NCI-H82 (cell line): Measurements from ENCODE around the gene SPATA46.
"Not testable (repeated sequence)": the region's sequence is repeated elsewhere in the genome, so short reads cannot be mapped to it uniquely, and the experiment has no call there.

Experiments
- DNase-seq: peaks from one replicate; lab custom pipeline; 2025; lab: John Stamatoyannopoulos, UW

SPATA46 gene

GRCh38 chr1:162353702-162354101 lies 23.0 kb downstream of the SPATA46 start:
- no peak for DNase-seq

GRCh38 chr1:162353078-162353477 lies 23.6 kb downstream of the SPATA46 start:
- no peak for DNase-seq

GRCh38 chr1:162351874-162352273 lies 24.8 kb downstream of the SPATA46 start:
- not testable (repeated sequence) for DNase-seq

GRCh38 chr1:162351246-162351842 lies 25.3 kb downstream of the SPATA46 start:
- DNase-seq = no peak

- DNase-seq = no peak
Observed at GRCh38 chr1:162349635-162350330, 26.9 kb downstream of the SPATA46 start.

- DNase-seq = peak; percentile 24
Observed at GRCh38 chr1:162347281-162347680, 29.4 kb downstream of the SPATA46 start.

- no peak for DNase-seq
Observed at GRCh38 chr1:162343470-162343869, 33.2 kb downstream of the SPATA46 start.

GRCh38 chr1:162342452-162342983 lies 34.1 kb downstream of the SPATA46 start:
- no peak for DNase-seq

GRCh38 chr1:162336621-162337285 lies 39.9 kb downstream of the SPATA46 start:
- no peak for DNase-seq

- DNase-seq = no peak
Observed at GRCh38 chr1:162335126-162335525, 41.5 kb downstream of the SPATA46 start.

- no peak for DNase-seq
Observed at GRCh38 chr1:162333991-162334390, 42.7 kb downstream of the SPATA46 start.

GRCh38 chr1:162329826-162330225 lies 46.8 kb downstream of the SPATA46 start:
- DNase-seq = no peak

GRCh38 chr1:162328512-162328911 lies 48.1 kb downstream of the SPATA46 start:
- no peak for DNase-seq

- no peak for DNase-seq
Observed at GRCh38 chr1:162327788-162328165, 48.9 kb downstream of the SPATA46 start.

GRCh38 chr1:162327144-162327787 lies 49.4 kb downstream of the SPATA46 start:
- no peak for DNase-seq

GRCh38 chr1:162326559-162326958 lies 50.1 kb downstream of the SPATA46 start:
- no peak for DNase-seq

GRCh38 chr1:162324396-162324795 lies 52.3 kb downstream of the SPATA46 start:
- no peak for DNase-seq
